Fibroblast of pulmonary artery (primary cell): ENCODE data around the gene PPP1R3F.

Experiments used
- DNase-seq: peaks from one replicate; pipeline ENCODE4 v3.0.0-alpha.2; 2010; ENCODE audit warnings: low read depth
- H3K4me3 ChIP-seq: replicated peaks from 2 replicates; pipeline ENCODE4 v1.5.1; 2011; ENCODE audit warnings: low read depth, mild to moderate bottlenecking, control low read depth, low read length, moderate library complexity
- TF ChIP-seq, protein P1 (sequence below): IDR thresholded peaks from 2 replicates; pipeline ENCODE4 v1.5.1; 2011; ENCODE audit warnings: mild to moderate bottlenecking, control low read depth, low read length, inconsistent platforms; ENCODE audit errors: missing control alignments

Gene PPP1R3F

GRCh38 chrX:49247916-49248811 lies 21.4 kb upstream of the PPP1R3F start:
- TF ChIP-seq, protein P1, sequence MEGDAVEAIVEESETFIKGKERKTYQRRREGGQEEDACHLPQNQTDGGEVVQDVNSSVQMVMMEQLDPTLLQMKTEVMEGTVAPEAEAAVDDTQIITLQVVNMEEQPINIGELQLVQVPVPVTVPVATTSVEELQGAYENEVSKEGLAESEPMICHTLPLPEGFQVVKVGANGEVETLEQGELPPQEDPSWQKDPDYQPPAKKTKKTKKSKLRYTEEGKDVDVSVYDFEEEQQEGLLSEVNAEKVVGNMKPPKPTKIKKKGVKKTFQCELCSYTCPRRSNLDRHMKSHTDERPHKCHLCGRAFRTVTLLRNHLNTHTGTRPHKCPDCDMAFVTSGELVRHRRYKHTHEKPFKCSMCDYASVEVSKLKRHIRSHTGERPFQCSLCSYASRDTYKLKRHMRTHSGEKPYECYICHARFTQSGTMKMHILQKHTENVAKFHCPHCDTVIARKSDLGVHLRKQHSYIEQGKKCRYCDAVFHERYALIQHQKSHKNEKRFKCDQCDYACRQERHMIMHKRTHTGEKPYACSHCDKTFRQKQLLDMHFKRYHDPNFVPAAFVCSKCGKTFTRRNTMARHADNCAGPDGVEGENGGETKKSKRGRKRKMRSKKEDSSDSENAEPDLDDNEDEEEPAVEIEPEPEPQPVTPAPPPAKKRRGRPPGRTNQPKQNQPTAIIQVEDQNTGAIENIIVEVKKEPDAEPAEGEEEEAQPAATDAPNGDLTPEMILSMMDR, result no peak
- DNase-seq, result no peak
- no peak overlapping the region for H3K4me3 ChIP-seq

DNA sequence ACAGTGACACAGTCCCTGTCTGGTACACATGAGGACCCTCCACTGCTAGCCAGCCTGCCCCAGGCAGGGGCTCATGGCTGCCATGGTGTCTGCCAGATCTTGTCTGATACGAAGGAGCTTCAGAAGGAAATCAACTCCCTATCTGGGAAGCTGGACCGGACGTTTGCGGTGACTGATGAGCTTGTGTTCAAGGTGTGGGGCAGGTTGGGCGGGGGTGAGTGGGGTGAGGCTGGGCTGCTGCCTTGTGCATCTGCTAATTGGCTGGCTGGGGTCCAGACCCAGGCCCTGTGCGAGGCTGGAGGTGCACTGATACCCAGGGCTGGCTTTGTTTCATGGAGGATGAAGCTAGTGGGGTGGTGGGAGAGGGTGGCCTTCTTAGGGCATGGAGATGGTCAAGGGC lies 20.5 kb upstream of the PPP1R3F start:
- no peak for DNase-seq
- no peak overlapping the region for H3K4me3 ChIP-seq
- TF ChIP-seq, protein P1, result no peak

GRCh38 chrX:49249616-49250015 lies 20.0 kb upstream of the PPP1R3F start:
- no peak overlapping the region for H3K4me3 ChIP-seq
- no peak for DNase-seq
- TF ChIP-seq, protein P1, result no peak

- DNase-seq, result no peak
- no peak overlapping the region for H3K4me3 ChIP-seq
- TF ChIP-seq, protein P1, result no peak
Measured at GRCh38 chrX:49250066-49250465, 19.5 kb upstream of the PPP1R3F start.

GRCh38 chrX:49250578-49250977 lies 19.0 kb upstream of the PPP1R3F start:
- H3K4me3 ChIP-seq, result no peak overlapping the region
- no peak for DNase-seq
- TF ChIP-seq, protein P1, result no peak

GRCh38 chrX:49251325-49251724 lies 18.3 kb upstream of the PPP1R3F start:
- TF ChIP-seq, protein P1, result no peak
- DNase-seq, result no peak
- H3K4me3 ChIP-seq, result no peak overlapping the region

DNA sequence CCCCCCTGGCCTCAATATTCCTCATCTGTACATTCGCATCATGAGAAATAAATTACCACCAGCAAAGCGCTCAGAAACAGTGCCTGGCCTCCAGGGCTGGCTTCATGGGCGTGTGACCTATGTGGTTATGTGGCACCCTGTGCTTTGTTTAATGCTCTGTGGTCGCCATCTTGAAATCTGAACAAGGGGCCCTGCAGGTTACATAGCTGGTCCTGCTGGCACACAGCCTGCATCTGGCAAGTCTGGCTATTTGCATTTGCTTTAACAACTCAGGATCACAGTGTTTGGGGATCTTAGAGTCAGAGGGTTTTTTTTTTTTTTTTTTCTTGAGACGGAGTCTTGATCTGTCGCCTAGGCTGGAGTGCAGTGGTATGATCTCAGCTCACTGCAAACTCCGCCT lies 15.0 kb upstream of the PPP1R3F start:
- DNase-seq, result no peak
- H3K4me3 ChIP-seq, result no peak overlapping the region
- TF ChIP-seq, protein P1, result no peak
